Measurements from ENCODE around the gene OAT. TPM values are rescaled to one million over a fixed set of nuclear protein-coding genes. Genes with fewer than 3 reads are reported as not detected.

The OAT gene
- total and polyA plus RNA-seq, 8 donors = 26.1 to 243 (median 69.4) TPM

DNA sequence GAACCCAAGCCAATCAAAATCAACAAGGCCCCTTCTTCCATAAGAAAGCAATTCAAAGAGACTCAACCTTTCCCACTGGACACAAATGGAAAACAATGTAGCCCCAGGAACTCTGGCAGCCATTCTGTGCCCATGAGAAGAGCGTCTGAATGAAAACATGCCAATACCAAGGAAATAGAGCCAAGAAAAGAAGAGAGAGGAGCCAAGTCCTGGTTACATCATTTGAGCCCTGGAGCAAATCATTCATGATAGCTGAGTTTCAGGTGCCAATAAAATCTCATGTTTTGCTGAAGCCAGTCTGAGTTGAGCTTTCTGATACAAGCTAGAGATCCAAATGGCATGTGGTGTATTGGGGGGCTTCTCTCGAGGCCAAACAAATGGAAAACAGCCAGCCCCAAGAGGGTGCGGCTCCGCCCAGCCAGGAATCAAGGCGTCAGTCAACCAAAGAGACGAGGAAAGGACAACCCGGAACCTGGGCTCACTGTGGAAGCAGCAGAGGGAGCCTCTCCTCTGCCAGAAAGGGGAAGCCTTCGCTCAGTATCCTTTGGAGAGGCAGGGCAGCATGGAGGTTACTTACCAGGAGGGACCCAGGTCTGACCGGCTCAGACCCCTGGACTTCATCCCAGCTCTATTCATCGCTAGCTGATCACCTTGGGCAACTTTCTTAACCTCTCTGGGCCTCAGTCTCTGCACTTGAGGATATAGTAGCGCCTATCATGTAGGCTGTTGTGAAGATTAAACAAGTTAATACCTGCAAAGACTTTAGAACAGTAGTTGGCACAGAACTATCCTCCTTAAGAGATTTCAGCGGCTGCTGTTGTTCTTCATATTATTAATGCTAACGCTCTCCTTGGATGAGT lies 61.8 kb downstream of the OAT start:
- TF ChIP-seq POLR2A (IDR thresholded peaks at IDR 0.05) = no peak
- no peak for TF ChIP-seq EP300 (IDR thresholded peaks at IDR 0.05)
- TF ChIP-seq POLR2AphosphoS5 (IDR thresholded peaks at IDR 0.05) = no peak
- TF ChIP-seq, protein P1, sequence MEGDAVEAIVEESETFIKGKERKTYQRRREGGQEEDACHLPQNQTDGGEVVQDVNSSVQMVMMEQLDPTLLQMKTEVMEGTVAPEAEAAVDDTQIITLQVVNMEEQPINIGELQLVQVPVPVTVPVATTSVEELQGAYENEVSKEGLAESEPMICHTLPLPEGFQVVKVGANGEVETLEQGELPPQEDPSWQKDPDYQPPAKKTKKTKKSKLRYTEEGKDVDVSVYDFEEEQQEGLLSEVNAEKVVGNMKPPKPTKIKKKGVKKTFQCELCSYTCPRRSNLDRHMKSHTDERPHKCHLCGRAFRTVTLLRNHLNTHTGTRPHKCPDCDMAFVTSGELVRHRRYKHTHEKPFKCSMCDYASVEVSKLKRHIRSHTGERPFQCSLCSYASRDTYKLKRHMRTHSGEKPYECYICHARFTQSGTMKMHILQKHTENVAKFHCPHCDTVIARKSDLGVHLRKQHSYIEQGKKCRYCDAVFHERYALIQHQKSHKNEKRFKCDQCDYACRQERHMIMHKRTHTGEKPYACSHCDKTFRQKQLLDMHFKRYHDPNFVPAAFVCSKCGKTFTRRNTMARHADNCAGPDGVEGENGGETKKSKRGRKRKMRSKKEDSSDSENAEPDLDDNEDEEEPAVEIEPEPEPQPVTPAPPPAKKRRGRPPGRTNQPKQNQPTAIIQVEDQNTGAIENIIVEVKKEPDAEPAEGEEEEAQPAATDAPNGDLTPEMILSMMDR (IDR thresholded peaks at IDR 0.05) = no peak
- H3K4me1 ChIP-seq = peaks cover 0 to 11% (median 9%) of the 10 kb centered on the region in 4 donors
- peaks cover 0 to 13% (median 6%) of the 10 kb centered on the region in 4 donors for H3K9me3 ChIP-seq
- peaks cover 0 to 22% (median 0%) of the 10 kb centered on the region in 3 donors for H3K27me3 ChIP-seq
- no peak overlapping the region for H3K27ac ChIP-seq
- H3K36me3 ChIP-seq = no peaks in the 10 kb centered on the region
- H3K4me3 ChIP-seq = no peak overlapping the region
- no peak for DNase-seq
- WGBS, 5 donors = 70 to 86% (median 80%) methylated on average over 11 to 13 of the region's 13 CpGs
- intact Hi-C loops (cut with DNase I; ENCODE audit: low total_unique reads) = no loop called here

DNA sequence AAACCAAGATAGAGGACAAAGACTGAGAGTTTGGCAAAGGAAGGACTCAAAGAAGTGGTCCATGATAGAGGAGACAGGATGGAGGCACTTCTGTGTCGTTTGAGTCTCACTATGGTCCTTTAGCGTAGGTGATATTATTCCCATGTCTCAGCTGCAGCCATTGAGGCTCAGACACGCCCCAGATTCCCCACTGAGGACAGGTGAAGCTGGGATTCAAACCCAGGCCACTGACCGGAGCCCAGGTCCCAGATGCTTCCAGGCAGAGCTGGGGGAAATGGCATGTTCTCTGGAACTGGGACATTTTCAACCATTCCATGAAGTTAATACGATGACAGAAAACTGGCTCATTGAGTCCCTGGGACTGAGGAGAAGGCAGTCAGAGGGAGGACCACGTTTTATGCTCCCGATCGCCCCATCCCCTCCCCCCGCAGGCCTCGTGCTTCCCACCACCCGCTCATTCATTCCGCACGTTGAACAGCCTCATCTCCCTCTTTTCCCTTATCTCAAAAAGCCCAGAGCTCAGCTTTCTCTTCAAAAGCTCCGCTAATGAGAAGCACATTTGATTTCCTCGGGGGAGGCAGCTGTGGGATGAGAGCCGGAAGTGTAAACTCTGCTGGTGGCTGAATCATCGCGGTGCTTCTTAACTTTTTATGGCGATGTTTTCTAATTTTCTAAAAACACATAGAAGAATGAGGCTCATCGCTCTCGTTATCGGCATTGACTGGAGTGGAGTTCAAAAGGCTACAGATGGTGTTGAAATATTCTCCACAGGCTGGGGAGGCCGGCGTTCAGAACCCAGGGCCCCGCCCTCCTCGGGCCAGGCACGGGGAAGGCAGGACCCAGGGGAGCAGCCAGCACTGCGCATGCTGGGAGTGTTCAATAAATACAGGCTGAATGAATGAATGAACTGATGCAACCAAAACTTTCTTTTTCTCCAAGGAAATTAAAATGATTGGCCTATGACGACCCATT lies 64.0 kb downstream of the OAT start:
- Histone ChIP-seq H3K9me3 (peaks cover 0 to 8% (median 3%) of the 10 kb centered on the region in 4 donors), H3K4me1 (peaks cover 0 to 11% (median 9%) of the 10 kb centered on the region in 4 donors), H3K27ac (no peak overlapping the region), H3K36me3 (no peaks in the 10 kb centered on the region), H3K4me3 (peak overlapping the region; percentile 28 to 46 (median 32)), H3K27me3 (peaks cover 0 to 22% (median 0%) of the 10 kb centered on the region in 3 donors)
- intact Hi-C loops (cut with DNase I; ENCODE audit: low total_unique reads) = no loop called here
- no peak for TF ChIP-seq POLR2AphosphoS5 (IDR thresholded peaks at IDR 0.05)
- peak; percentile 37 to 67 for DNase-seq
- 22 to 28% (median 24%) methylated on average over 29 of the region's 29 CpGs for WGBS, 5 donors

DNA sequence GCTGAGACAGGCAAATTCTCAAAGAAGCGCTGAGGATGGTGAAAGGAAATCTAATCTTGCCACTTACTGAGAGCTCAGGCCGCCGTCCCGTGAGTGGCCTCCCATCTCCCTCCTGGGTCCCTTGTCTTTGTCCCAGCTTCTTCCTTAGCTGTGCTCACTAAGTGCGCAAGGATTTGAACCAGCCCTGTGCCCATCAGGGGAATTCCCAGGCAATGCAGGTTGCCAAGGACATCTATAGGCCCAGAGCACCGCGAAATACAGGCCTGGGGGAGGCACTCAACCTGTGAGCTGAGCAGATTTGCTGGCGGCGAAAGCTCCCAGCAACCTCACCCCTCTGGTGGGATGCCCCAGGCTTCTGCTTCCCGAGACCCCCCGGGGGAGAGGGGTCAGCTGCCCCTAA lies 64.8 kb downstream of the OAT start:
- no peaks in the 10 kb centered on the region for H3K9me3 ChIP-seq
- TF ChIP-seq POLR2A (IDR thresholded peaks at IDR 0.05) (no peak), POLR2AphosphoS5 (IDR thresholded peaks at IDR 0.05) (no peak), EP300 (IDR thresholded peaks at IDR 0.05) (no peak)
- TF ChIP-seq, protein P1 (IDR thresholded peaks at IDR 0.05) = no peak
- H3K4me1 ChIP-seq = peaks cover 0 to 11% (median 9%) of the 10 kb centered on the region in 4 donors
- peaks cover 0 to 22% (median 0%) of the 10 kb centered on the region in 3 donors for H3K27me3 ChIP-seq
- intact Hi-C loops (cut with DNase I; ENCODE audit: low total_unique reads) = no loop called here
- peak in 1 of 2 donors; percentile 10 for DNase-seq
- WGBS, 5 donors = 77 to 91% (median 90%) methylated on average over 5 to 11 of the region's 11 CpGs
- no peak overlapping the region for H3K4me3 ChIP-seq
- no peaks in the 10 kb centered on the region for H3K36me3 ChIP-seq
- H3K27ac ChIP-seq = no peak overlapping the region

DNA sequence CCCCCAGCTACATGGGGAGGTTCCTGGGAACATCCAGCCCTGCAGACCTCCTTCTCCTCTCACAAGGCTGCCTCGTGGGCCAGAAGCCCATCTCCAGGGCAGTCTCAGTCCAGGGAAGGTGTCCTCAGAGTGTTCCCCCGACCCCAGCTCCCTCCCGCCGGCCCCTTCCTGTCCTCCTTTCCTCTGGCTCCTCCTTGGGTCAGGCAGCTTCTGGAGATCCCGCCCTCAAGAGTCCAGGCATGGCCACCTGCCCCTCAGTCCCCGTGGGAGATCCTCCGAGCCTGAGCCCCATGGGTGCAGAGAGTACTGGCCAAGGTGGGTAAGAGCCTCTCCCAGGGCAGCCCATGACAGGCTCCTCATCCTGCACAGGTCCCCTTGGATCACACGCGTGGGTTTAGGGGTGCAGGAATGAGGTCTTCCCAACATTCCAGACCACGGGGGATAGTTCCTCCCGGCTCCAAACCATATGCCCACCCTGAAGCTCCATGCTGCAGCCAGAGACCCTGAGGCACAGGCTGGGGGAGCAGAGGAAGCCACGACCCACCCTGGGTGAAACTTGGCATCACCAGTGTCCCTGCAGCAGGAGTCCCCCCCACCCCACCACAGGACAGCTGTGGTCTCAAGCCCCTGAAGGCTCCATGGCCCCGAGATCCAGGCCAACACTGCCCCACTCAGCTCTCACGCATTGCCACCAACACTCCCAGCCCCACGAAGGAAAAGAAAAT lies 65.5 kb downstream of the OAT start:
- peak in 1 of 2 donors; percentile 20 for DNase-seq
- intact Hi-C loops (cut with DNase I; ENCODE audit: low total_unique reads) = no loop called here
- Histone ChIP-seq H3K27ac (no peak overlapping the region), H3K4me1 (peaks cover 0 to 11% (median 9%) of the 10 kb centered on the region in 4 donors), H3K27me3 (peaks cover 0 to 22% (median 0%) of the 10 kb centered on the region in 3 donors), H3K4me3 (no peak overlapping the region), H3K9me3 (no peaks in the 10 kb centered on the region), H3K36me3 (no peaks in the 10 kb centered on the region)
- 77 to 89% (median 83%) methylated on average over 10 to 15 of the region's 15 CpGs for WGBS, 5 donors
- no peak for TF ChIP-seq POLR2A (IDR thresholded peaks at IDR 0.05)
- no peak for TF ChIP-seq EP300 (IDR thresholded peaks at IDR 0.05)
- TF ChIP-seq, protein P1 (IDR thresholded peaks at IDR 0.05) = no peak

Measured in stomach (tissue), 9 donors.